ENCODE results near the gene RPS6KA2. TPM values are rescaled to one million over a fixed set of nuclear protein-coding genes. Genes with fewer than 3 reads are reported as not detected.
"Not testable (repeated sequence)": the region's sequence is repeated elsewhere in the genome, so short reads cannot be mapped to it uniquely, and the experiment has no call there.

Gene RPS6KA2
- polyA plus RNA-seq, 1 donor (not counting 4 experiments of a cell fraction or from before 2014, with no cell fraction given) = 8.2 TPM

DNA sequence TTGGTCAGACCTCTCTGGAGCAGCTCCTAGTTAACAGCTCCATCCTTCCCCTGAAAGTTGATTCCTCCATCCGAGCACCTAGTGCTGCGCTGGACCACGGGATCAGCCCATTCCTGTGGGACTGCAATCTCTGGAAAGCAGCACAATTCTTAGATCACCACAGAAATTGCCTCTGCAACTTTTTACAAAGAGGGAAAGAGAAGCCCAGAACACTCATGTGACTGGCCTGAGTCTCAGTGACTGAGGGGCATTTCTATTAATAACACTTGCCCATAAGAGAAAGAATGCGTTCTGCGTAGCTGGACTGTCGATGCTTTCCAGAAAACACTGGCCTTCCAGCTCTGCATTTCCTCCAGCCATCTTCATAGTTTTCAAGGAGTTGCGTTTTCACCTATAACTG lies 262.6 kb downstream of the RPS6KA2 start:
- dilution Hi-C loops (cut with MboI; ENCODE audit: extremely low pct_ligation_motif_present, low sequenced_read_pairs) = no loop called here
- no peaks in the 10 kb centered on the region for H3K27me3 ChIP-seq (ENCODE audit: control insufficient read depth, extremely low read depth, insufficient read depth, low read length)
- no peak overlapping the region for H3K4me2 ChIP-seq (ENCODE audit: control insufficient read depth, extremely low read depth, insufficient read depth, low read depth, low read length)
- H2AFZ ChIP-seq (ENCODE audit: control insufficient read depth, low read length) = no peak overlapping the region
- H3K4me3 ChIP-seq (ENCODE audit: control insufficient read depth in 2 of 3, extremely low read depth in 1 of 3, insufficient read depth in 2 of 3, low read depth in 1 of 3, low read length in 3 of 3) = no peak overlapping the region
- TF ChIP-seq, protein P1, sequence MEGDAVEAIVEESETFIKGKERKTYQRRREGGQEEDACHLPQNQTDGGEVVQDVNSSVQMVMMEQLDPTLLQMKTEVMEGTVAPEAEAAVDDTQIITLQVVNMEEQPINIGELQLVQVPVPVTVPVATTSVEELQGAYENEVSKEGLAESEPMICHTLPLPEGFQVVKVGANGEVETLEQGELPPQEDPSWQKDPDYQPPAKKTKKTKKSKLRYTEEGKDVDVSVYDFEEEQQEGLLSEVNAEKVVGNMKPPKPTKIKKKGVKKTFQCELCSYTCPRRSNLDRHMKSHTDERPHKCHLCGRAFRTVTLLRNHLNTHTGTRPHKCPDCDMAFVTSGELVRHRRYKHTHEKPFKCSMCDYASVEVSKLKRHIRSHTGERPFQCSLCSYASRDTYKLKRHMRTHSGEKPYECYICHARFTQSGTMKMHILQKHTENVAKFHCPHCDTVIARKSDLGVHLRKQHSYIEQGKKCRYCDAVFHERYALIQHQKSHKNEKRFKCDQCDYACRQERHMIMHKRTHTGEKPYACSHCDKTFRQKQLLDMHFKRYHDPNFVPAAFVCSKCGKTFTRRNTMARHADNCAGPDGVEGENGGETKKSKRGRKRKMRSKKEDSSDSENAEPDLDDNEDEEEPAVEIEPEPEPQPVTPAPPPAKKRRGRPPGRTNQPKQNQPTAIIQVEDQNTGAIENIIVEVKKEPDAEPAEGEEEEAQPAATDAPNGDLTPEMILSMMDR (optimal IDR thresholded peaks at IDR 0.05 in 1 of 3, IDR thresholded peaks at IDR 0.05 in 1 of 3, conservative IDR thresholded peaks at IDR 0.05 in 1 of 3; ENCODE audit: extremely low read depth in 1 of 3, insufficient read depth in 2 of 3, low read length in 3 of 3) = no peak
- TF ChIP-seq EZH2 (IDR thresholded peaks at IDR 0.05; ENCODE audit: low read length) = no peak
- H3K27ac ChIP-seq (ENCODE audit: control insufficient read depth, insufficient read depth, low read length) = no peak overlapping the region
- no peaks in the 10 kb centered on the region for H3K9me3 ChIP-seq (ENCODE audit: control insufficient read depth, low read depth, low read length)
- H3K9me1 ChIP-seq (ENCODE audit: control insufficient read depth, extremely low read depth, insufficient read depth, low read length) = no peaks in the 10 kb centered on the region
- H4K20me1 ChIP-seq (ENCODE audit: control insufficient read depth, extremely low read depth, insufficient read depth, low read length) = no peaks in the 10 kb centered on the region
- FAIRE-seq (no peak), DNase-seq (ENCODE audit: low read depth, low spot score) (no peak)
- H3K9ac ChIP-seq (ENCODE audit: control insufficient read depth, extremely low read depth, insufficient read depth, low read length) = no peak overlapping the region
- H3K79me2 ChIP-seq (ENCODE audit: control insufficient read depth, insufficient read depth, low read length) = no peaks in the 10 kb centered on the region
- H3K36me3 ChIP-seq (ENCODE audit: control insufficient read depth in 2 of 2, extremely low read depth in 1 of 2, insufficient read depth in 2 of 2, low read length in 2 of 2) = peaks cover 0 to 2% of the 10 kb centered on the region in 2 experiments
- peaks cover 9% of the 10 kb centered on the region for H3K4me1 ChIP-seq (ENCODE audit: control insufficient read depth, extremely low read depth, insufficient read depth, low read length)

DNA sequence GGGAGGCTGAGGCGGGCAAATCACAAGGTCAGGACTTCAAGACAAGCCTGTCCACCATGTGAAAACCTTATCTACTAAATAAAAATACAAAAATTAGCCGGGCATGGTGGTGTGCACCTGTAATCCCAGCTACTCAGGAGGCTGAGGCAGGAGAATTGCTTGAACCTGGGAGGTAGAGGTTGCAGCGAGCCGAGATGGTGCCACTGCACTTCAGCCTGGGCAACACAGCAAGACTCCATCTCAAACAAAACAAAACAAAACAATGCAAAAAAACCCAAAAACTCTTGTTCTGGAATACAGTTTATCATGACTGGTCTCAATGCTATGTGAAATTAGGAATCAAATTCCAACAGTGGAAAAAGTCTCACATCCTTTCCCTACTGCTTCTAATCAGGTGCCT lies 264.6 kb downstream of the RPS6KA2 start:
- H4K20me1 ChIP-seq (ENCODE audit: control insufficient read depth, extremely low read depth, insufficient read depth, low read length); H3K4me3 ChIP-seq (ENCODE audit: control insufficient read depth in 2 of 3, extremely low read depth in 1 of 3, insufficient read depth in 2 of 3, low read depth in 1 of 3, low read length in 3 of 3); H3K79me2 ChIP-seq (ENCODE audit: control insufficient read depth, insufficient read depth, low read length); DNase-seq (ENCODE audit: low read depth, low spot score); H3K27me3 ChIP-seq (ENCODE audit: control insufficient read depth, extremely low read depth, insufficient read depth, low read length); FAIRE-seq; H3K4me2 ChIP-seq (ENCODE audit: control insufficient read depth, extremely low read depth, insufficient read depth, low read depth, low read length); H2AFZ ChIP-seq (ENCODE audit: control insufficient read depth, low read length); H3K4me1 ChIP-seq (ENCODE audit: control insufficient read depth, extremely low read depth, insufficient read depth, low read length); H3K36me3 ChIP-seq (ENCODE audit: control insufficient read depth in 2 of 2, extremely low read depth in 1 of 2, insufficient read depth in 2 of 2, low read length in 2 of 2); dilution Hi-C loops (cut with MboI; ENCODE audit: extremely low pct_ligation_motif_present, low sequenced_read_pairs); H3K27ac ChIP-seq (ENCODE audit: control insufficient read depth, insufficient read depth, low read length); H3K9me3 ChIP-seq (ENCODE audit: control insufficient read depth, low read depth, low read length); H3K9me1 ChIP-seq (ENCODE audit: control insufficient read depth, extremely low read depth, insufficient read depth, low read length); H3K9ac ChIP-seq (ENCODE audit: control insufficient read depth, extremely low read depth, insufficient read depth, low read length): not testable (repeated sequence)

DNA sequence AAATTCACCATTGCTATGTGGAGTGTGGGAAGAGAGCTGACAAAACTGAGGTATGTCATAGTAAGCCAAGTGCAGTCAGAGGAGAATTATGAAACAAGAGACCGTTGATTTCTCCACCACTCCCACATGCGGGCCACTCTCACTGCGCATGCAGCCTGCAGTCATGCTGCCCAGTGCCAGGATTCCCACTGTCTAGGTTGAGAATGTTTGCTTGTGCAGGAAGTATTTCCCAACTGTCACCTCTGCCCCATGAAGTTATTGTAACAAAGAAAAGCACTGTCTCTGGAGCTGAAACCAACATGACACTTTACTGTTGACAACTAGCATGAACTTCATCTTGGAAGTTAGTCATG lies 266.0 kb downstream of the RPS6KA2 start:
- peak overlapping the region; percentile 64 for H3K4me2 ChIP-seq (ENCODE audit: control insufficient read depth, extremely low read depth, insufficient read depth, low read depth, low read length)
- H3K27me3 ChIP-seq (ENCODE audit: control insufficient read depth, extremely low read depth, insufficient read depth, low read length) = no peaks in the 10 kb centered on the region
- no peaks in the 10 kb centered on the region for H3K9me1 ChIP-seq (ENCODE audit: control insufficient read depth, extremely low read depth, insufficient read depth, low read length)
- H3K36me3 ChIP-seq (ENCODE audit: control insufficient read depth in 2 of 2, extremely low read depth in 1 of 2, insufficient read depth in 2 of 2, low read length in 2 of 2) = peaks cover 0 to 2% of the 10 kb centered on the region in 2 experiments
- H4K20me1 ChIP-seq (ENCODE audit: control insufficient read depth, extremely low read depth, insufficient read depth, low read length) = no peaks in the 10 kb centered on the region
- H3K4me3 ChIP-seq (ENCODE audit: control insufficient read depth in 2 of 3, extremely low read depth in 1 of 3, insufficient read depth in 2 of 3, low read depth in 1 of 3, low read length in 3 of 3) = no peak overlapping the region
- no peak overlapping the region for H3K9ac ChIP-seq (ENCODE audit: control insufficient read depth, extremely low read depth, insufficient read depth, low read length)
- H3K4me1 ChIP-seq (ENCODE audit: control insufficient read depth, extremely low read depth, insufficient read depth, low read length) = peaks cover 9% of the 10 kb centered on the region
- DNase-seq (ENCODE audit: low read depth, low spot score) (no peak), FAIRE-seq (peak; percentile 26)
- no peak overlapping the region for H3K27ac ChIP-seq (ENCODE audit: control insufficient read depth, insufficient read depth, low read length)
- no peak overlapping the region for H2AFZ ChIP-seq (ENCODE audit: control insufficient read depth, low read length)
- TF ChIP-seq, protein P1 (optimal IDR thresholded peaks at IDR 0.05 in 1 of 3, IDR thresholded peaks at IDR 0.05 in 1 of 3, conservative IDR thresholded peaks at IDR 0.05 in 1 of 3; ENCODE audit: extremely low read depth in 1 of 3, insufficient read depth in 2 of 3, low read length in 3 of 3) = no peak
- TF ChIP-seq EZH2 (IDR thresholded peaks at IDR 0.05; ENCODE audit: low read length) = no peak
- H3K79me2 ChIP-seq (ENCODE audit: control insufficient read depth, insufficient read depth, low read length) = no peaks in the 10 kb centered on the region
- dilution Hi-C loops (cut with MboI; ENCODE audit: extremely low pct_ligation_motif_present, low sequenced_read_pairs) = no loop called here
- H3K9me3 ChIP-seq (ENCODE audit: control insufficient read depth, low read depth, low read length) = no peaks in the 10 kb centered on the region
